Heart left ventricle (tissue), 13 donors: ENCODE results near the gene COPE.

Experiments used
- POLR2A ChIP-seq, 2 donors: fragments of 450-650 bp; IDR thresholded peaks; one replicate each; pipeline ENCODE4 v1.6.1; 2017; ENCODE audit warnings: antibody characterized with exemption in 2 of 2, mild to moderate bottlenecking in 2 of 2, moderate library complexity in 2 of 2
- TF ChIP-seq, protein P1 (sequence below), 12 donors: fragments of 200-600 bp; sonication (generic) in 4 of 12; IDR thresholded peaks; one replicate each; pipeline versions ENCODE4 v1.5.0 to v1.8.0; 2018 to 2022; ENCODE audit warnings: antibody characterized with exemption in 12 of 12, mild to moderate bottlenecking in 5 of 12
- donor health status: ischemic (EF 13 %, LVEDD 7.1; RV severe dilation, severe dysfunction).
- donor health status: DM: no; HTN: yes; CAD: no.
- donor health status: DM: no; HTN: no; CAD: no.
- donor health status: ischemic (EF 25% LVEDD 6.9; RV normal size, moderate dysfunction).
- donor health status: ischemic (EF 25% LVEDD 5.7; RV mildly dilated, moderate dysfunction).
- donor health status: ischemic (EF 35%, LVEDD 5.7; RV mildly dilated, moderate dysfunction).
- donor health status: nonischemic (EF 11% LVEDD 7.7; RV severe dilation, severe dysfunction).
- donor health status: DM: yes; HTN: yes; CAD: no.
- donor health status: PGD.
- donor health status: ischemic (EF 29% LVEDD 5.4; RV normal size, mild dysfunction).
- donor health status: nonischemic (EF 23%, LVEDD 6.1; RV moderate dilation, normal function).

DNA sequence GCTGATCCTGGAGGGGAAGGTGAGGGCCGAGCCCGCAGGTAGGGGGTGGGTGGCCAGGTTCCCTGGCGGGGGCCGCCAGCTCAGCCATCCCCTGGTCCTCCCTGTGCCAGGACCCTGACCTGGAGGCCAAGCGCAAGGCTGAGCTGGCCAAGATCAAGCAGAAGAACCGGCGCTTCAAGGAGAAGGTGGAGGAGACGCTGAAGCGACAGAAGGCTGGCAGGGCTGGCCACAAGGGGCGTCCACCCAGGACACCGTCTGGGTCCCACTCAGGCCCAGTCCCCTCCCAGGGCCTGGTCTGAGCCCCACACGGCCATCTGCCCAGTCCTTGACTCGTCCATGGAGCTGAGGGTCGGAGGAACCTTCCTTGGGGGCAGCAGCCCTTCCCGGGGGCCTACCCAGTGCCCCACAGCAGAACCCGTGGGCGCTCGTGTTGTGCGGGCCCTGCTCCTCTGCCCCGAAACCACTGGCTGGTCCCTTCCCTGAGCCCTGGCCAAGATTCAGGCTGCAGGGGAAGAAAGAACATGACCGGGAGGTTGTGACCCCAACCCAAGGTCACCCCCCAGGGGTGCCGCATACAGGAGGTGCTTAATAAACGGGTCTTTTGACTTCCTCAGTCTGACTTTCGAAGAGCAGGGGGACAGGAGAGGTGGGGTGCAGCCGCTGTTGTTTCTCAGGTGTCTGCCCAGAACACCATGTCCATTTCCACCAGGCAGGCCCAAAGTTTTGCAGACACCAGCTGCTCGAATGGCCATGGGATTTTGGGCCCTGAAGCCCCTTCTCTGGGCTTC, 9.0 kb upstream of the COPE start:
- TF ChIP-seq, protein P1, sequence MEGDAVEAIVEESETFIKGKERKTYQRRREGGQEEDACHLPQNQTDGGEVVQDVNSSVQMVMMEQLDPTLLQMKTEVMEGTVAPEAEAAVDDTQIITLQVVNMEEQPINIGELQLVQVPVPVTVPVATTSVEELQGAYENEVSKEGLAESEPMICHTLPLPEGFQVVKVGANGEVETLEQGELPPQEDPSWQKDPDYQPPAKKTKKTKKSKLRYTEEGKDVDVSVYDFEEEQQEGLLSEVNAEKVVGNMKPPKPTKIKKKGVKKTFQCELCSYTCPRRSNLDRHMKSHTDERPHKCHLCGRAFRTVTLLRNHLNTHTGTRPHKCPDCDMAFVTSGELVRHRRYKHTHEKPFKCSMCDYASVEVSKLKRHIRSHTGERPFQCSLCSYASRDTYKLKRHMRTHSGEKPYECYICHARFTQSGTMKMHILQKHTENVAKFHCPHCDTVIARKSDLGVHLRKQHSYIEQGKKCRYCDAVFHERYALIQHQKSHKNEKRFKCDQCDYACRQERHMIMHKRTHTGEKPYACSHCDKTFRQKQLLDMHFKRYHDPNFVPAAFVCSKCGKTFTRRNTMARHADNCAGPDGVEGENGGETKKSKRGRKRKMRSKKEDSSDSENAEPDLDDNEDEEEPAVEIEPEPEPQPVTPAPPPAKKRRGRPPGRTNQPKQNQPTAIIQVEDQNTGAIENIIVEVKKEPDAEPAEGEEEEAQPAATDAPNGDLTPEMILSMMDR (IDR thresholded peaks at IDR 0.05), result no peak
- TF ChIP-seq POLR2A (IDR thresholded peaks at IDR 0.05), result no peak
